AG04449 (cell line): Measurements from ENCODE around the gene SLC16A3.
"Not testable (repeated sequence)": the region's sequence is repeated elsewhere in the genome, so short reads cannot be mapped to it uniquely, and the experiment has no call there.

Source experiments
- CTCF ChIA-PET: fragments of 350-600 bp; formaldehyde crosslinking; extraction: SDS; loops from one replicate; lab custom pipeline; 2021; ENCODE audit warnings: antibody characterized with exemption; lab: Yijun Ruan, JAX
- POLR2A ChIA-PET: fragments of 400-600, 350-600 bp; formaldehyde crosslinking; extraction: SDS; loops from one replicate; lab custom pipeline; 2020; ENCODE audit warnings: antibody characterized with exemption, inconsistent platforms; lab: Yijun Ruan, JAX
- DNase-seq: peaks from one replicate; pipeline ENCODE4 v3.0.0-alpha.2; 2010; ENCODE audit warnings: low read depth, low spot score
- H3K4me3 ChIP-seq: 2 replicates; pipeline ENCODE4 v1.5.1; 2011; ENCODE audit warnings: low read depth, mild to moderate bottlenecking, control low read depth, low read length
- TF ChIP-seq, protein P1 (sequence below): IDR thresholded peaks from one replicate; pipeline ENCODE4 v1.5.1; 2011; ENCODE audit warnings: mild to moderate bottlenecking, moderate library complexity, low read length, control low read depth, inconsistent platforms; ENCODE audit not compliant: insufficient read depth; ENCODE audit errors: missing control alignments

SLC16A3 gene

GRCh38 chr17:82186221-82186620 is 42.6 kb upstream of the SLC16A3 start:
- DNase-seq = no peak
- H3K4me3 ChIP-seq = no peak overlapping the region
- CTCF ChIA-PET = interaction anchor here (0.9 to 2.4 kb wide), 2 partner anchors 13 to 19 kb away, joined by 3 to 15 read pairs; no protein-coding TSS in a partner anchor
- TF ChIP-seq, protein P1, sequence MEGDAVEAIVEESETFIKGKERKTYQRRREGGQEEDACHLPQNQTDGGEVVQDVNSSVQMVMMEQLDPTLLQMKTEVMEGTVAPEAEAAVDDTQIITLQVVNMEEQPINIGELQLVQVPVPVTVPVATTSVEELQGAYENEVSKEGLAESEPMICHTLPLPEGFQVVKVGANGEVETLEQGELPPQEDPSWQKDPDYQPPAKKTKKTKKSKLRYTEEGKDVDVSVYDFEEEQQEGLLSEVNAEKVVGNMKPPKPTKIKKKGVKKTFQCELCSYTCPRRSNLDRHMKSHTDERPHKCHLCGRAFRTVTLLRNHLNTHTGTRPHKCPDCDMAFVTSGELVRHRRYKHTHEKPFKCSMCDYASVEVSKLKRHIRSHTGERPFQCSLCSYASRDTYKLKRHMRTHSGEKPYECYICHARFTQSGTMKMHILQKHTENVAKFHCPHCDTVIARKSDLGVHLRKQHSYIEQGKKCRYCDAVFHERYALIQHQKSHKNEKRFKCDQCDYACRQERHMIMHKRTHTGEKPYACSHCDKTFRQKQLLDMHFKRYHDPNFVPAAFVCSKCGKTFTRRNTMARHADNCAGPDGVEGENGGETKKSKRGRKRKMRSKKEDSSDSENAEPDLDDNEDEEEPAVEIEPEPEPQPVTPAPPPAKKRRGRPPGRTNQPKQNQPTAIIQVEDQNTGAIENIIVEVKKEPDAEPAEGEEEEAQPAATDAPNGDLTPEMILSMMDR = no peak
- POLR2A ChIA-PET = no interaction called here

- TF ChIP-seq, protein P1 = no peak
- H3K4me3 ChIP-seq = no peak overlapping the region
- ChIA-PET CTCF (interaction anchor here (2.7 kb wide), 1 partner anchor 18 kb away, joined by 8 read pairs; no protein-coding TSS in a partner anchor), POLR2A (no interaction called here)
- no peak for DNase-seq
Measured at GRCh38 chr17:82187500-82187899, 41.3 kb upstream of the SLC16A3 start.

- no peak overlapping the region for H3K4me3 ChIP-seq
- ChIA-PET POLR2A (no interaction called here), CTCF (interaction anchor here (1.0 to 2.7 kb wide), 2 partner anchors 18 to 48 kb away, joined by 3 to 8 read pairs; no protein-coding TSS in a partner anchor)
- no peak for DNase-seq
- TF ChIP-seq, protein P1 = no peak
Measured at GRCh38 chr17:82188001-82188961, 40.6 kb upstream of the SLC16A3 start.

DNA sequence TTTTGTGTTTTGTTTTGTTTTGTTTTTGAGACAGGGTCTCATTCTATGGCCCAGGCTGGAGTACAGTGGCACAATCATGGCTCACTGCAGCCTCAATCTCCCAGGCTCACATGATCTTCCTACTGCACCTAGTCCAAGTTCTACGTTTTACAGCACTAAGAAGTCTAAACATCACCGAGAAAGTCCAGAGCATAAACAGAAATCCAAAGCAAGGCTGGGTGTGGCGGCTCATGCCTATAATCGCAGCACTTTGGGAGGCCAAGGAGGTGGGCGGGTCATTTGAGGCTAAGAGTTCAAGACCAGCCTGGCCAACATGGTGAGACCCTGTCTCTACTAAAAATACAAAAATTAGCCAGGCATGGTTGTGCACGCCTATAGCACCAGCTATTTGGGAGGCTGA is 35.8 kb upstream of the SLC16A3 start:
- H3K4me3 ChIP-seq, CTCF ChIA-PET, DNase-seq, POLR2A ChIA-PET: not testable (repeated sequence)

DNA sequence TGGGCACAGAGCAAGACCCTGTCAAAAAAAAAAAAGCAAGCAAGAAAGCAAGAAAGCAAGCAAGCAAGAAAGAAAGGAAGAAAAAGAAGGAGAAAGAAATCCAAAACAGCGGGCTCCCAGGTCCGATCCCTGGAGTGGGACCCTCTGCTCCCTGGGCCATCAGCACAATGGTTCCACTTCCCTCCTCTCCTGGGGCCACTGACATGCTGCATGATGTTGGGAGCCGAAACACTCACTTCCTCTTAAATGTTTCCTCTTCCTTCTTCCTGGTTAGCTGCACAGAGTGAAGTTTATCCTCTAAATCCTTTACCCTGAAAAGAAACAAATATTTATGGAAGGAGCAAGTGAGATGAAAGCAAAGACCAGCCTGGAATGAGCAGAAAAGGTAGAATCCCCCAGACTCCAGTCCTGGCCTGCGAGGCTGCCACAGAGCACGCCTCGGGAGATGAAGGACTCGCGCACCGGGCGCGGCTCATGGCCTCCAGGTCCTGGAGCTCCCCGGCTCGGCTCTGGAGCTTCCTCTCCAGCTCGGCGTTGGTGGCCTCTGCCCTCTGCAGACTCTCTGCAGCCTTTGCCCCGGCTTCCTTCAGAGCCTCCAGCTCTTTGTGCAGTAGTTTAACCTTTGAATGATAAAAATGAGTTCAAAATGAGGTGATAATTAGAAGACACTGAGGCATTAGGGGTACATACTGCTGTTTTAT is 35.2 kb upstream of the SLC16A3 start:
- no peak overlapping the region for H3K4me3 ChIP-seq
- ChIA-PET CTCF (interaction anchor here (3.0 kb wide), 1 partner anchor 12 kb away, joined by 16 read pairs; no protein-coding TSS in a partner anchor), POLR2A (interaction anchor here (0.6 kb wide), 1 partner anchor 80 kb away, joined by 3 read pairs; no protein-coding TSS in a partner anchor)
- no peak for DNase-seq
- TF ChIP-seq, protein P1 = no peak

DNA sequence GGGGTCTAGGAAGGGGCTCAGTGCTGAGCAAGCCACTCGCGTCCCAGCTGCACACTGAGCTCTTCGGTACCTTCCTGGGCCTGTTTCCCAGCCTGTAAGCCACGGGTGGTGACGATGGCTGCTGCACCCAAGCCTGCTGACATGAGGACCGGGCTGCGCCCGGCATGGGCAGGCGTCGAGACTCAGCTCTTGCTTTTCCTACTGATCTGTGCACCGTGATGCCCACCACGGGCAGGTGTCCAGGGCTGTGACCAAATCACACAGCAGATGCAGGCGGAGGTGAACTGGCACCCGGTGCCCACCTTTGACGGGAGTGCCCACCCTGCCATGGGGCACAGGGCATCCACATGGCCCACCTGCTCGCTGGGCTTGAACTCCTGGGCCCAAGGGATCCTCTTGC is 34.1 kb upstream of the SLC16A3 start:
- ChIA-PET CTCF (interaction anchor here (1.2 to 3.0 kb wide), 2 partner anchors 11 to 41 kb away, joined by 3 to 16 read pairs; no protein-coding TSS in a partner anchor), POLR2A (no interaction called here)
- DNase-seq = no peak
- H3K4me3 ChIP-seq = no peak overlapping the region
- TF ChIP-seq, protein P1 = no peak
